Stimulated activated CD4-positive, alpha-beta T cell treated with anti-CD3 and anti-CD28 coated beads, Interleukin-15, amount 100 ng/mL, for 24 hours (primary cell): Measurements from ENCODE around the gene C2orf69.

Experiments
- DNase-seq: peaks from one replicate; pipeline ENCODE4 v3.0.0-alpha.2; 2020

The C2orf69 gene

DNA sequence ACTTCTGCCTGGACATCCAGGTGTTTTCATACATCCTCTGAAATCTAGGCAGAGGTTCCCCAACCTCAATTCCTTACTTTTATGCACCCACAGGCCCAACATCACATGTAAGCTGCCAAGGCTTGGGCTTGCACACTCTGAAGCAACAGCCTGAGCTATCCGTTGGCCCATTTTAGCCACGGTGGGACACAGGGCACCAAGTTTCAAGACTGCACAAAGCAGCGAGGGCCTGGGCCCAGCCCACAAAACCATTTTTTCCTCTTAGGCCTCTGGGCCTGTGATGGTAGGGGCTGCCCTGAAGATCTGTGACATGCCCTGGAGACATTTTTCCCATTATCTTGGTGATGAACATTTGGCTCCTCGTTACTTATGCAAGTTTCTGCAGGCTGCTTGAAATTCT lies 5.9 kb downstream of the C2orf69 start:
- DNase-seq: no peak

DNA sequence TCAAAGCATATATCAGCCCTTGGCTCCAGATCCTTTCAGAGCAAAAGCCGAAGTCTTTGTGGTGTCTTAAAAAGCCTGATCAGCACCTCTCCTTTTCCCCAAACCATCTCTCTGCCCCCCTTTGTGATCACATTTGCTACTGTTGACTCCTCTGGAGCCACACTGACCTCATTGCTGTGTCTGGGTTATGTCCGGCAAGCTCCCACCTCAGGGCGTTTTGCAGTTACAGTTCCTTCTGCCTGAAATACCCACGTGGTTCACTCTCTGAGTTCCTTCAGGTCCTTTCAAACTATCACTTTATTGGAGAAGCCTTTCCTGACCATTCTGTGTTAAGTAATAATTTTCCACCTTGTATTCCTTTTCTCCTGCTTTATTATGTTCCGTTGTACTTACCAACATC lies 11.8 kb downstream of the C2orf69 start:
- DNase-seq: no peak

DNA sequence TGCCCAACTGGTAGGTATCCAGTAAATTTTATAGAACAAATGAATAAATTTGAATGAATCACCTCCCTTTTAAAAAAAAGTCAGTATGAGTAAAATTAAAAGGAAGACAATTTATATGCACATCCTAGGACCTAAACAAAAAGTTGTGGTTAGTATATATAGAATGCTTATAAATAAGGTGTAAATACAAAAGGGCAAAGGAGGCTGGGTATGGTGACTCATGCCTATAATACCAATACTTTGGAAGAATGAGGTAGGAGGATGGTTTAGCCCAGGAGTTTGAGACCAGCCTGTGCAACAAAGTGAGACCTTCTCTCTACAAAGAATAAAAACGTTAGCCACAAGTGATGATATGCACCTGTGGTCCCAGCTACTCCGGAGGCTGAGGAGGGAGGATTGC lies 12.8 kb downstream of the C2orf69 start:
- no peak for DNase-seq

DNA sequence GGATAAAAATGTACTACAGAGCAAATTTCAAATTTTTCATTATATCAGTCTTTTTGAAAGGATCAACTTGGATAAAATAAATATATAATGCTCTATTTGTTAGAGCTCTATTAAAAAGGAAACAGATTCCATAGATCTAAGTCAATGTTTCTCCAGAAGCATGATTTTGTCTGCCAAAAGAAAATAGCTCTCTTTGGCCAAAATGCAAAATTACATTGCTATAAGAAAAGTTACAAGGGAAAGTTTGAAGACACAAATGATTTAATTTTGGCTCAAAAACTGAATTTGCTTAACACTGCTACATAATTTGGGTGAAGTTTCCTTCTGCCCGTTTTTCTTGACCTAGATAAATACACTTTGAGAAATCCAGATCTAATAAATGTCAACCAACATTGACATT lies 15.7 kb downstream of the C2orf69 start:
- DNase-seq: no peak

DNA sequence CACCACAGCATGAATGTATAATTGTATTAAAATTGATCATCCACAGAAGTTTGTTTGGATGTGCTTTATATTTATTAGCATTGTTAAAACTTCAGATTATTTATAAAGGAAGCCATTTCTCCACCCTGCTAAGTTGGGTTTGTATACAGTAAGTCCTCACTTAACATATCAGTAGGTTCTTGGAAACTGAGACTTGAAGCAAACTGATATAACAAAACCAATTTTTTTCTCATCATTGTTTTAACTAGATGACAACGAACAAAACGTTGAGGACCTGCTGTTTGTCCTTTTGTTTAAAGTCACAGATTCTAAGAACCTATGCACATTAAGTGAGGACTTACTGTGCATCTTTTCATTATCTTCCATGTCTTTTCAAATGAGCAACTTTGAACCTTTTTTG lies 17.1 kb downstream of the C2orf69 start:
- no peak for DNase-seq

DNA sequence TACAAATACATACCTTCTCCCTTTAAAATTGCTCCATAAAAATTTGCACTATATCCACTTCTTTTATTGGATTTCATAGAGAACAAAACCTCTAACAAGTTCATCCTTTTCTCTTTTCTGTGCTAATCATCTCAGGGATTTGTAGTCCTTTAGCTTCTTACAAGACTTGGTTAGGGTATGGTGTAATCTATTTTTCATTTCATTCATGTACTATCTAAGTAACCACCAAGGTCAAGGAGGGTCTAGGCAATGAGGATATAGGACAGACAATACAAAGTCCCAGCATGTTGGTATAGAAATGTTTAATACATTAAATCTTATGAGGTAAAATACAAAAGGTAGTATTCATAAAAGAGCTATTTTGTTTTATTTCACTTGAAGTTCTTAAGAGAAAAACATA lies 17.5 kb downstream of the C2orf69 start:
- DNase-seq: no peak

DNA sequence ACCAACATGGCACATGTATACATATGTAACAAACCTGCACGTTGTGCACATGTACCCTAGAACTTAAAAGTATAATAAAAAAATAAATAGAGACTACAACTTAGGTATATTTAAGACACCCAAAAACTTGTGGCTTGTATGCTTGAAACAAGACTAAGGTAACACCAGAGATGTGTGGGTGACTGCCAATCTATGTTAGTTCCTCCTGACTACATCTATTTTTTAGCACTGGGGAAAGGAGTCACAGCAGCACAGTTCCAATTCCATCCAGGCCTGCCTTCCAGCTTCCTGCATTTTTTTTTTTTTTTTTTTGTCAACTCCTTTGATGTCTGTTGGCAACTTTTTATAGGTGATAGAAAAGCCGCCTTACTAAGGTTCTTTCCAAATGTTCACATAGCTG lies 18.2 kb downstream of the C2orf69 start:
- DNase-seq: no peak

DNA sequence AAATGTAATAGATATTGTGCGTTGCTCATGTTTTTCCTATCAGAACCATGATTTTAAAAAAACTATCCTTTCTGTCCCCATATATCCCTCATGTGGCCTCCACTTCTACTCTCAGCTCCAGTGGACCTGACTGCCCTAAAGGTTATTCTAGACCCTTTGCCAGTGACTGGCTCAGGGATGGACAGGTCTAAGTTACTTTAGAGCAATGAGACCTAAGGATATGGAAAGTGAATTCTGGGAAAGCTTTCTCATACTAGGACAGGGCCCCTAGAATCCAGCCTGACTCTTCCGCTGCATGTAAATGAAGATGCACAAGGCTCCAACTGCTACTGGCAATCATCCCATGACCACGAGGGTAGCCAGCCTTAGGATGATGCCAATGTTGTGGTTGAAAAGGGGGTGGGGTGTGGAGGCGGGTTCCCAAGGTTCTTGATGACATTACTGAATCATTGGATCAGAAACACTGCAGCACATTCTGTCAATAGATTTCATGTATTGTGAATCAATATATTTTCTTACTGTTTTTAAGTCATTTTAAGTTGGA lies 21.3 kb downstream of the C2orf69 start:
- DNase-seq: no peak

DNA sequence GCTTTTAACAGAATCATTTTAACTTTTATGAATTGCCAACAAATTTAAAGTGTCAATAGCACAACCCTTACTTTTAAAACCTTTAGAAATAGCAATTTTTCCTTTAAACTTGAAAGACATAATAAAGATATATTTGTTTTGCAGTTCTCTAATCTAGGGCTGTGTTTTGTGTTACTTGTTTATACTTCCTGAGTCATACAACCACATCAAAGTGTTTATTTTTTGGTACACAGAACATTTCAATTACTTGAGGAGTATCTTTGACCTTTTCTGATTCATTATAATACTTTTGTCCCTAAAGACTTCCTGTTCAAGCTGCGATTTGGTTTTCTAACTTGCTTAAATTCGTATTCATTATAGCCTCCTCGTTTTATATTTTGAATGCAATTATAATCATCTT lies 22.4 kb downstream of the C2orf69 start:
- no peak for DNase-seq

DNA sequence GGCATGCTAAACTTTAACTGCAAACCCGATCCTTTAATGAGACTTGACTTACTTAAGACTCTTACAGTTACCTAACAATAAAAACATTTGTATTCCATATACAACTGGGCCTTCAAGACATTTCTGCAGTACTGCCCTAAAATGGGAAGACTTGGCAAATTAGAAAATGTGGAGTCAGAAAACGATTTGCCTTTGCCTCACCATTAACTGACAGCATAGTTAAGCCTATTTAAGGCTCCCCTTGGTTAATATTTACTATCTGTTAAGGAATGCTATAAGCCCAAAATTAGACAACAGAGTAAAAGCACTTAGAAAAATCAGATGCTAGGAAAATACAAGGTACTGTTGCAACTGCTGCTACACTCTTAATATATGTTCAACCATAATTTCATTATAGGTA lies 25.5 kb downstream of the C2orf69 start:
- no peak for DNase-seq

DNA sequence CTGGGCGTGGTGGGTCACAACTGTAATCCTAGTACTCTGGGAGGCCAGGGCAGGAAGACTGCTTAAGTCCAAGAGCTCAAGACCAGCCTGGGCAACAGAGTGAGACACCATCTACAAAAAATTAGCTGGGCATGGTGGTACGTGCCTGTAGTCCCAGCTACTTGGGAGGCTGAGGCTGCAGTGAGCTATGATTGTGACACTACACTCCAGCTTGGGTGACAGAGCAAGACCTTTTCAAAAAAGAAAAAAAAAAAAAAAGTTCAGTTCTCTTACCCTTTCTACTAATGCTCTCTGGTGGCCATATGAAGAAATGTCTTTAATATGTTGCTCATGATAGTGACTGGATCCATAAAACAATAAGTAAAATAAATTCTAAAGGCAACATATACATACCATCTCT lies 29.3 kb downstream of the C2orf69 start:
- DNase-seq: no peak

DNA sequence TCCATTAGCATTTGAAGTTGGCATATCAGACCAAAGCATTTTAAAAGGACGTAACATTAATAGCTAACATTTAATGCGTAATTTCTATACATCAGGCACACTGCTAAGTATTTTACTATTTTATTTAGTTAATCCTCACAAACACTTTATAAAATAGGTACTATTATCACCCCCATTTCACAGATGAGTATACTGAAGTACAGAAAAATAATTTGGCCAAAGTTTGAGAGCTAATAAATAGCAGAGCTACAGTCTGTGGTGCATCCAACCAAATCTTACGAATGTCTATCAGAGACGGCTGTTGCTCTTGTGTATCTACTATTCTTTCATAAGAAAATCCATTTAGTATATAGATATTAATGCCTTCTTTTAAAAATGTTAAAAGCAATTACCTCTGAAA lies 32.3 kb downstream of the C2orf69 start:
- DNase-seq: no peak

DNA sequence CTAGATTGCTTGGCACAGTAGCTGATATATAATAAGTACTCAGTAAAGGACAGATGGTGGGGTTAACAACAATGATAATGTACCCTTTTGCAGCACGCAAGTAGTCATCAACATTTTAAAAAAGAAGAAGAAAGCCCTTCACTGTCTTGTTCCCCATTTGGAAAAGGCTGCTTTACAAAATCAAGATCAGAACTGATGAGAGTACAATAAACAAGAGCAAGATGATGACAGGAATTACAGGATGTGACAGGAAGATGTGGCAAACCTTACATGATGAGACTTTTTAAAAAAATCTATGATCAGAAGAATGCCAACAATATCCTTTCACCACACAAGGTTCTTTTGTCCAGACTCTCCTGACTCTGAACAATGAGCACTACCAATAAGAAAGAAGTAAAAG lies 35.1 kb downstream of the C2orf69 start:
- no peak for DNase-seq

DNA sequence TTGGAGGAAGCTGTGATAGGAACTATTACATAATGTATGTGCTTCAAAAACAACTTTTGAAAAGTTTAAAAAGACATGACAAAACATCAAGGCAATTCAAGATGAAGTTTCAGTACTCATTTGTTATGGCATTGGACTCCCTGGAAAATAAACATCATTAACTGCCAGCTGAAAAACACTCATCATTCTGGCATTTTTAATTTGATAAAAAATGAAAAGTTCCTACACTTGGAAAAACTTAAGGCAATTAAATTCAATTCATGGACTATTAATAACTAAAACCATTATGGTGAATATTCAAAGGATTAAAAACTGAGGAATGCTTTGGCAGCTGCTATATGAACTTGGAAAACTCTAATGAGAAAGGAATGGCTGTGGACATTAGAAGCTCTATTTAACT lies 35.7 kb downstream of the C2orf69 start:
- no peak for DNase-seq

DNA sequence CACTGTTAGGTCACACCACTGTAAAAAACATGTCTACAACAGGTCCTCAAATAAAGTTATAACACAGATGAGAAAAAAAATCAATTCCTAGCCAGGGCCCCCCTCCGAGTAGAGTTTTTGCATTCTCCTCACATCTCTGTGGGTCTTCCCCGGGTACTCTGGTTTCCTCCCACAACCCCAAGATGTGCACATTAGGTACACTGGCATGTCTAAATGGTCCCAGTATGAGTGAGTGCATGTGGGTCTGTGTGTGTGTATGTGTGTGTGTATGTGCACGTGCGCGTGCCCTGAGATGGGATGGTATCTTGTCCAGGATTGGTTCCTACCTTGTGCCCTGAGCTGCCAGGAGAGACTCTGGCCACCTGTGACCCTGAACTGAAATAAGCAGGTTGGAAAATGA lies 39.3 kb downstream of the C2orf69 start:
- no peak for DNase-seq

DNA sequence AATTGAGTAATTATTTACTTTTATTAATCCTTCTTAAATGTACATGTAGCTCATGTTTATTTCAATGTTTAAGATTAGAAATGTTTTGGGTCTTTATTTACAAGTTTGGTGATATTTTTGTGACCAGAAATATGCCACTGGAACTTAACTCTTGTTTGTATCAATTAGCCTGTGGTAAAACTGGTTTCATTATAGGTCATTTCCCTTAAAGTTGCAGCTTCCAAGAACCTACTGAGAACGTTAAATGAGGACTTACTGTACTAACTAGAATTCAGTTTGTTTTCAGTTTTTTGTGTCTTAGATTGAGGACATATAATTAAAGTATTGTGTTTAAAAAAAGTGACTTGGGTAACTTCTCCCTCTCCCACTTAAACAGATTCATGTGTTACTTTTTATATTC lies 39.9 kb downstream of the C2orf69 start:
- DNase-seq: no peak

DNA sequence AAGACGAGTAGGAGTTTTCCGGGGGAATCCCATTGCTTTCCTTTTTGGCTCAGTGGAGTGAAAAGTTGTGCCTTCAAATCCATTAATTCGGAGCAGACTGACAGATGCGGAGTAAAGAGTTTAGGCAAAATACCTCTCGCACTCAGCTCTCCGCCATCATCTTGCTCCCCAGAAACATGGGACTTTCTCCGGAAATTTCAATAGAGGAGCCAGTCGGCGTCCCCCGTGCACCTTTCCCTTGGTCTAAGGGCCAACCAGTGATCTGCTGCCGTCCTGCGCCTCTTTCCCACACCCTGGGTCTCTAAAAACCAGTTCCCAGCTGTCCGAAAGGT lies 43.9 kb downstream of the C2orf69 start:
- no peak for DNase-seq

DNA sequence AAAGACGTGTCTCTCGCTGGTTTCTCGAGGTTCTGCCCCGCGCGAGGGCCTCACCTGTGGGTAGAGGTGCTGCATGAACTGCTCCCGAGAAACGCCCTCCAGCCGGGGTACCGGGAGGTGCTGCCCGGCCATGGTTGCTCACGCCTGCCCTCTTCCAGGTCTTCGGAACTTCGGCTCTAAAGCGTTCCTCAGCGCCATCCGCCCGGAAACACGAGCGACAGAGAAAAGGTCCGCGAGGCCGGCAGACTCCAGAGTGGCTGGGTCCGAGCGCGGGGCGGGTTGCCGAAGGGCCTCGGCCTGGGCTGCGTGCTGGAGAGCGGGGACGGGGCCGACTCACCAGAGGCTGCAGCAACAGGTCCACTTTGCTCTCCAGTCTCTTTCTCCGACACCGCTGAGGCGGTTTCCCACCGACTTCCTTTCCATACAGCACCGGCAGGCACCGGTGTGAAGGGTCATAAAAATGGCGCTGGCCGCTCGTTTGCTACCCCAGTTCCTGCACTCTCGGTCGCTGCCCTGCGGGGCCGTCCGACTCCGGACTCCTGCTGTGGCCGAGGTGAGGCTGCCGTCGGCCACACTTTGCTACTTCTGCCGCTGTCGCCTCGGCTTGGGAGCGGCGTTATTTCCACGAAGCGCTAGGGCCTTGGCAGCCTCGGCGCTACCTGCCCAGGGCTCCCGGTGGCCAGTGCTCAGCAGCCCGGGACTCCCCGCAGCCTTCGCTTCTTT lies 44.4 kb downstream of the C2orf69 start, which contains the start of the genes MAIP1 and TYW5:
TSS of gene MAIP1 (plus strand) at position 244 of the 723 bp plus-strand sequence. CDS start at position 461, 217 bp downstream.
TSS of gene TYW5 (minus strand) at position 153 of the 723 bp plus-strand sequence. CDS start at position 132, 21 bp downstream.
- DNase-seq: peak; percentile 85

DNA sequence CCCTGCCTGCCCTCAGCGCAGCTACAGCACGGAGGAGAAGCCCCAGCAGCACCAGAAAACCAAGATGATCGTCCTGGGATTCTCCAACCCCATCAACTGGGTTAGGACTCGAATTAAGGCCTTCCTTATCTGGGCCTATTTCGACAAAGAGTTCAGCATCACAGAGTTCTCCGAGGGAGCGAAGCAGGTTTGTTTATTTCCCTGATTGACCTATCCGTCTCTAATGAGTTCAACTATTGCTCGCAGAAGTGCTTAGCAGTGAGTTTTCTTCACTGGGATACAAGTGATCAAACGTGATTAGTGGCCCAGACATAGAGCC lies 44.9 kb downstream of the C2orf69 start:
- DNase-seq: no peak

DNA sequence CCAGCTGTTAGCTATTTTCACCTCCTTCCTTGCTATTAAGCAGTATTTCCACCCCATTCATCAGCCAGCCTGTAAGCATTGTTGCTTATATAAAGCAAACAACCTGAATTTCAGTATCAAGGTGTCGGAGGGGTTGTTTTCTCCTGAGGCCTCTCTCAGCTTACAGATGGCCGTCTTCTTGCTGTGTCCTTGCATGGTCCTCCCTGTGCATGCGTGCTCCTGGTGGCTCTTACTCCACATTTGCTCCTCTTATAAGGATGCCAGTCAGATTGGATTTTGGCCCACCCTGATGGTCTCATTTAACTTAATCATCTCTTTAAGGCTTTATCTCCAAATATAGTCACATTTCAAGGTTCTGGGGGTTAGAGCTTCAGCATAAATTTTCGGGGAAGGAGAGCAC lies 46.9 kb downstream of the C2orf69 start:
- DNase-seq: no peak

DNA sequence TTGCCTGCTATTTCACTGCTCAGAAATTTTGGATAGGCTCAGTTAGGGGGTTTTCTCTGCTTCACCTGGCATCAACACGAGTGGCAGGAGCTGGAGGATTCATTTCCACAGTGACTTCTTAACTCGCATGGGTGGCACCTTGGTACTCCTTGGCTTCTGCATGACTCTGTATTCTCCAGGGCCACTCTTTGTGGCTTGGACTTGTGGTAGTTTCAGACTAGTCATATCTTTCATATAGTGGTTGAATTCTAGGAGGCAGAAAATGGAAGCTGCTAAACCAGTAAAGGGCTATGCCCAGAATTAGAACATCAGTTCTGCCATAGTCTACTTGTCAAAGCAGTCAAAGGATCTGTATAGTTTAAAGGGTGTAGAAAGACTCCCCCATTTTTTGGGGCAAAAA lies 51.1 kb downstream of the C2orf69 start:
- DNase-seq: no peak

DNA sequence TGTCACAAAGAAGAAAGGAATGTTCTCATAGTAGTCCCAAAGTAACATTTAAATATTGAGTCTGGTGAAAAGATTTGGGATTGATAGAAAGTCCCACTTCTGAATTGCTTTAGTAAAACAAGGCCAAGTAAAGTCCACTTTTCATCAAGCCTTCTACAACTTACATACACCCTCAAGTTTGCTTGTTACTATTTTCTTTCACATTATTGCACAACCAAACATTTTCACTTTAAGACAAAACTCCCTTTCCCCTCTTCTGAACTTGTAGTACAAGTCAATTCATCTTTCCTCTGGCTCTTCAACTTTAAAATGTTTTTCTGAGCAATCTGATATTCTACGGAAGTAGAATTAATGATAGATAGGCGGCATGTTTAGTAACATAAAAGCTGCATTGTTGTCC lies 55.3 kb downstream of the C2orf69 start:
- DNase-seq: no peak

DNA sequence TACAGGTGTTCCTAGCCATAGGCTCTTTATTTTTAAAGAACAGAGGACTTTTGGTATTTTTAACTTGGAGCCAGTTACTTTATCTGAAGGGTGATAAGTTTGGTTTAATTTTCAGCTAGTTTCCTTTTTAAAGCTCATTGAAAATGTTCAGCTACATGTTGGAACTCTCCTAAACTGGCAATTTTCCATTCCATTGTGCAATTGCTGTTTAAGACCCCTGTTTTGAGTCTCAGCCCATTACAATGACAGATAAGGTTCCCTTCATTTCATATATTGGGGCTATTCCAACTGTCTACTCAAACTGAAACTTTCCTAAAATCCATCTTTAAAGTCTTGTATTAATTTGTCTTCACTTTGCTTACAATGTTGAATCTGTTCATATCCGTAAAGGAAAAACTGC lies 55.9 kb downstream of the C2orf69 start:
- DNase-seq: no peak

DNA sequence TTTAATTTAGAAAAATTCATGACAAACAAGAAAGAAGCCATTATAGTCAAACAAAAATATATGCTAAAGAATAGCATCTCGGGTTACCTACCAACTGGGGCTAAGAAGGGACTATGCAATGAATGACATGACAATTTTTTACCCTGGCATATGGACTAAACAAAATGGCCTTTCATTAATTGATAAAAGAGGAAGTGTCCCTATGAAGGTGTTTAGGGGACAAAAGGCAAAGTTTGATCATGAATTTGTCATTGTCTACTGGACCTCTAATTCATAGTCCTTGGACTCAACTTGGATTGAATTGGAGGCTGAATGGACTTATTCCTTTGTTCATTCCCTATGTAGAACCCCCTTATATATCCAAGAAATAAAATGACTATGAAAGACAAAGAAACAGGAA lies 57.0 kb downstream of the C2orf69 start:
- DNase-seq: no peak

DNA sequence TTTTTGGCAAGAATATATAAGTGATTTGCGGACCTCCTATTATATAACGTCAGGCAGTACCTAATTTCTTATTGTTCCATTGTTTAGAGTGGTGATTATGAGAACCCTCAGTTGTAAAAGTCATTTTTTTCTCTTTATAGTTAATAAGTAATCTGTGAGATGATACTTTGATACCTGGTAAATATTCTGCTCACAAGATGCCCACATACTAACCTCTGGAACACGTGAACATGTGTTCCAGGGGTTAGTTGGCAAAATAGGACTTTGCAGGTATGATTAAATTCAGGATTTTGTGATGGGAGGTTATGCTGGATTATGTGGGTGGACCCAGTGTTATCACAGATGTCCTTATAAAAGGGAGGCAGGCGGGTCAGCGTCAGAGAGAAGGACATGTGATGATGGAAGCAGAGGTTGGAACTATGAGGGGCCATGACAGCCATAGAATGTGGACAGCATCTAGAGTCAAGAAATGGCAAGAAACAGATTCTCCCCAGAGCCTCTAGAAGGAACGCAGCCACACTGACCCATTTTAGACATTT lies 61.1 kb downstream of the C2orf69 start:
- no peak for DNase-seq
